Ovary (tissue), 9 donors: ENCODE measurements around the gene OCA2. TPM values are rescaled to one million over a fixed set of nuclear protein-coding genes. Genes with fewer than 3 reads are reported as not detected.

Experiments
- DNase-seq, 5 donors: peaks; one replicate each; pipeline ENCODE4 v3.0.0-alpha.2; 2019 to 2020
- H3K27ac ChIP-seq, 2 donors: fragments of 200-600 bp; one replicate each; pipeline versions ENCODE4 v1.5.1 to v1.8.0; 2019 to 2022
- H3K27me3 ChIP-seq: fragments of 200-600 bp; one replicate; pipeline ENCODE4 v1.8.0; 2022
- H3K36me3 ChIP-seq: fragments of 200-600 bp; sonication (generic); one replicate; pipeline ENCODE4 v1.5.1; 2019
- H3K4me1 ChIP-seq: one replicate; pipeline ENCODE4 v1.8.1; 2013; ENCODE audit warnings: mild to moderate bottlenecking, moderate library complexity; ENCODE audit not compliant: insufficient read depth
- H3K4me3 ChIP-seq: fragments of 200-600 bp; sonication (generic); one replicate; pipeline ENCODE4 v1.5.1; 2017
- H3K9me3 ChIP-seq, 2 donors: fragments of 200-600 bp in 1 of 2; sonication (generic) in 1 of 2; one replicate each; pipeline versions ENCODE4 v1.5.1 to v1.8.1; 2013 to 2019; ENCODE audit warnings: mild to moderate bottlenecking in 1 of 2, moderate library complexity in 1 of 2
- EP300 ChIP-seq: sonication (generic); formaldehyde crosslinking; IDR thresholded peaks from one replicate; pipeline ENCODE4 v1.6.1; 2017; ENCODE audit warnings: antibody characterized with exemption
- POLR2A ChIP-seq: fragments of 450-650 bp; IDR thresholded peaks from one replicate; pipeline ENCODE4 v1.6.1; 2017; ENCODE audit warnings: antibody characterized with exemption, mild to moderate bottlenecking, moderate library complexity
- WGBS, 3 donors: extraction: QIAGEN DNeasy Blood & Tissue Kit in 1 of 3; methylation state at CpG; one replicate each; pipeline versions ENCODE4 v1.1.5 to v1.1.7; 2013 to 2017; 5-methylcytosine and 5-hydroxymethylcytosine counted together
- intact Hi-C, 4 donors: fragments of 100-400 bp; cut with DNase I; formaldehyde crosslinking; loops; one replicate each; pipeline versions ENCODE4 v1.11.0 to v1.15.1; 2022 to 2023
- polyA plus RNA-seq, 2 donors: library from polyadenylated mRNA; stranded (reverse); fragments of 200-250 nt in 1 of 2; fragments of 350-450 nt in 1 of 2; fragmentation: Illumina TruSeq in 1 of 2; extraction: RNeasy Lipid Tissue Mini Kit (QIAGEN cat#74804) in 1 of 2; gene quantifications; one replicate each; pipeline ENCODE4 v1.2.3, GENCODE V29; 2013 to 2014
- total RNA-seq, 7 donors: library from RNA; depleted of rRNA in 2 of 7; stranded (reverse); fragments of >200 nt in 2 of 7; fragmentation: NEBNext Ultra II Directional in 3 of 7; extraction: Animal tissue kit (Norgen Biotek cat#: 25700) in 3 of 7; gene quantifications; one replicate each; pipeline versions ENCODE4 v1.1.0 to v1.2.4, GENCODE V29; 2016 to 2023
- TF ChIP-seq, protein P1 (sequence below), 3 donors: fragments of 450-650 bp in 2 of 3; fragments of 200-600 bp in 1 of 3; IDR thresholded peaks; one replicate each; pipeline versions ENCODE4 v1.5.1 to v1.8.0; 2016 to 2022; ENCODE audit warnings: antibody characterized with exemption in 3 of 3, mild to moderate bottlenecking in 1 of 3
- donor health status: DM: no; HTN: no; CAD: no; lungs with moderate emphysema.
- donor health status: DM: no; HTN: no; CAD: no.
- donor health status: Bipolar disorder and iron deficiency.
- donor health status: DM: yes; HTN: yes; CAD: no.
- donor health status: DM: no; HTN: no; CAD: no.
- donor health status: DM: yes; HTN: yes; CAD: no.

The OCA2 gene
- total and polyA plus RNA-seq, 9 donors: 0.31 to 3.5 (median 0.68) TPM; not detected in 1

DNA sequence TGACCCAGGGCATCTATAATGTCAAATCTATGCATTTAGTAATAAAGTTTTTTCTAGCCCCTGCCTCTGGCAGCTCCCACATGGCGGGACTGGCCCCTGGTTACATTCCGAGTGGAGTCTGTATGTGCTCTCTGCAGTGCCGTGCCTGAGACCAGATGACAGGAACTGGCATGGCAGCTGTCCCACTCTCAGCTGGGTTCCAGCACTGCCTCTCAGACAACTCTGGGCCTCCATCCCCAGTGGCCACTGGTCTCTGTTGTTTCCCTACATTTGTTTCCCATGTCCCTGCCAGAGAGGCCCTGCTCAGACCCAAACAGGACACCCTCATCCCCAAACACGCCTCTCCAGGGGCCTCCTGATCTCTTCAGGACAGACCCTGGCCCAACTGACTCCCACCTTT is 109.3 kb downstream of the OCA2 start:
- TF ChIP-seq, protein P1, sequence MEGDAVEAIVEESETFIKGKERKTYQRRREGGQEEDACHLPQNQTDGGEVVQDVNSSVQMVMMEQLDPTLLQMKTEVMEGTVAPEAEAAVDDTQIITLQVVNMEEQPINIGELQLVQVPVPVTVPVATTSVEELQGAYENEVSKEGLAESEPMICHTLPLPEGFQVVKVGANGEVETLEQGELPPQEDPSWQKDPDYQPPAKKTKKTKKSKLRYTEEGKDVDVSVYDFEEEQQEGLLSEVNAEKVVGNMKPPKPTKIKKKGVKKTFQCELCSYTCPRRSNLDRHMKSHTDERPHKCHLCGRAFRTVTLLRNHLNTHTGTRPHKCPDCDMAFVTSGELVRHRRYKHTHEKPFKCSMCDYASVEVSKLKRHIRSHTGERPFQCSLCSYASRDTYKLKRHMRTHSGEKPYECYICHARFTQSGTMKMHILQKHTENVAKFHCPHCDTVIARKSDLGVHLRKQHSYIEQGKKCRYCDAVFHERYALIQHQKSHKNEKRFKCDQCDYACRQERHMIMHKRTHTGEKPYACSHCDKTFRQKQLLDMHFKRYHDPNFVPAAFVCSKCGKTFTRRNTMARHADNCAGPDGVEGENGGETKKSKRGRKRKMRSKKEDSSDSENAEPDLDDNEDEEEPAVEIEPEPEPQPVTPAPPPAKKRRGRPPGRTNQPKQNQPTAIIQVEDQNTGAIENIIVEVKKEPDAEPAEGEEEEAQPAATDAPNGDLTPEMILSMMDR (IDR thresholded peaks at IDR 0.05): no peak
- TF ChIP-seq POLR2A (no peak), EP300 (no peak)
- no peak overlapping the region for H3K4me3 ChIP-seq
- DNase-seq: no peak
- no peaks in the 10 kb centered on the region for H3K36me3 ChIP-seq
- intact Hi-C loops: no loop called here
- 73 to 78% (median 75%) methylated on average over 4 of the region's 4 CpGs for WGBS, 3 donors
- no peaks in the 10 kb centered on the region for H3K9me3 ChIP-seq
- no peak overlapping the region for H3K27ac ChIP-seq
- H3K27me3 ChIP-seq: no peaks in the 10 kb centered on the region
- no peaks in the 10 kb centered on the region for H3K4me1 ChIP-seq

DNA sequence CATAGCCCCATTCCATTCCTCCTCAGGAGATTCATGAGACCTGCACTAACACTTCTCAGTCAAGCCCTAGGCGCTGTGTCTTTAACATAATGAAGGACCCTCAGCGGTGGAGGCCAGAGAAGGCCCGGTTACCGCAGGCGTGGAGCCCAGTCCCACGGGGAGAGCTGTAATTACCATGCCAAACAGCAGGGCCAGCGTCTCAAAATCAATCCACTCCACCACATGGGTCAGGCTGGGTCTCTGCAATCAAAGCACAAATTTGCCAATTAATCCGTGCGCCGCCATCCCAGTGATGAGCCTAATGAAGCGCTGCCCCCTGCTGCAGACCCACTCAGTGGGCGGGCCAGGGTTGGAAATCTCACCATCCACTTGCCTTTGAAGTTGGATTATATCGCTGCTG is 109.7 kb downstream of the OCA2 start:
- Histone ChIP-seq H3K36me3 (no peaks in the 10 kb centered on the region), H3K4me1 (no peaks in the 10 kb centered on the region), H3K27ac (no peak overlapping the region), H3K4me3 (no peak overlapping the region), H3K9me3 (no peaks in the 10 kb centered on the region), H3K27me3 (no peaks in the 10 kb centered on the region)
- 50 to 59% (median 57%) methylated on average over 13 of the region's 13 CpGs for WGBS, 3 donors
- intact Hi-C loops: no loop called here
- no peak for DNase-seq
- TF ChIP-seq POLR2A (no peak), EP300 (no peak)
- TF ChIP-seq, protein P1 (IDR thresholded peaks at IDR 0.05): no peak

DNA sequence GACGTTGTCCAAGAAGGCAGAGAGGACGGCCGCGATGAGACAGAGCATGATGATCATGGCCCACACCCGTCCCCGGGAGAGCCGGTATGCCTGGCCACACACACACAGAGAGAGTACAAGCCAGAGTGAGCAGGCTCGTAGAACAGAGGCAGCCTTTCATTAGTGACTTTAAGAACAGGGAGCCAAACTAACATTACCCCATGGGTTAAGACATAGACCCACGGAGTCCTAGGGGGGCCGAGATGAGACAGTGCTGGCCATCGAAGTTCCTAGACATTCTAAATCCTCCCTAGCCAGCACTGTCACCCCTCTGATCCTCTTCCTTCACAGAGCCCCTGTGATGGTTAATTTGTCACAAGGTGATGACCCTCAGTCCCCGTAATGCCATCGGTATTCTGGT is 114.0 kb downstream of the OCA2 start:
- Histone ChIP-seq H3K4me3 (no peak overlapping the region), H3K9me3 (no peaks in the 10 kb centered on the region), H3K4me1 (no peaks in the 10 kb centered on the region), H3K27ac (no peak overlapping the region), H3K36me3 (no peaks in the 10 kb centered on the region), H3K27me3 (no peaks in the 10 kb centered on the region)
- intact Hi-C loops: no loop called here
- no peak for DNase-seq
- 90 to 91% (median 91%) methylated on average over 13 of the region's 13 CpGs for WGBS, 3 donors
- TF ChIP-seq, protein P1 (IDR thresholded peaks at IDR 0.05): no peak
- no peak for TF ChIP-seq EP300

DNA sequence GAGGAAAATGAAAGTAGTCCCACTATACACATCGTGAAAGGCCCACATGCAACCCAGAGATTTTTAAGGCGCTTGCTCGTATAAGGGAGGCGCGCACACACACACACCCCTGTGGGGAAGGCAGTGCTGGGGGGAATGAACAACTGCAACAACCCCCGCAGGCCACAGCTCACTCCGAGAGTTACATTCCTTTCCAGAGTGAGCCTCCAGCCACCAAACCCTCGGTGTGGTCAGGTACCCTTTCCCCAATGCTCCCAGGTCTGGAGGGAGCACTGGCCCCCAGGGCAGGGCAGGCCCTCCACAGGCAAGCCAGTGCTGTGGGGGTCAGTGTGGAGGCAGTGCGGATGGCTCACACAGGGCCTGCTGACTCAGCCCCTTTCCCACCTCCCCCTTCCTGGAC is 115.6 kb downstream of the OCA2 start:
- H3K4me3 ChIP-seq: no peak overlapping the region
- TF ChIP-seq POLR2A (no peak), EP300 (no peak)
- TF ChIP-seq, protein P1 (IDR thresholded peaks at IDR 0.05): no peak
- no peaks in the 10 kb centered on the region for H3K27me3 ChIP-seq
- H3K27ac ChIP-seq: no peak overlapping the region
- no peaks in the 10 kb centered on the region for H3K36me3 ChIP-seq
- intact Hi-C loops: no loop called here
- no peak for DNase-seq
- H3K4me1 ChIP-seq: no peaks in the 10 kb centered on the region
- H3K9me3 ChIP-seq: no peaks in the 10 kb centered on the region
- WGBS, 3 donors: 86 to 93% (median 92%) methylated on average over 9 of the region's 9 CpGs

DNA sequence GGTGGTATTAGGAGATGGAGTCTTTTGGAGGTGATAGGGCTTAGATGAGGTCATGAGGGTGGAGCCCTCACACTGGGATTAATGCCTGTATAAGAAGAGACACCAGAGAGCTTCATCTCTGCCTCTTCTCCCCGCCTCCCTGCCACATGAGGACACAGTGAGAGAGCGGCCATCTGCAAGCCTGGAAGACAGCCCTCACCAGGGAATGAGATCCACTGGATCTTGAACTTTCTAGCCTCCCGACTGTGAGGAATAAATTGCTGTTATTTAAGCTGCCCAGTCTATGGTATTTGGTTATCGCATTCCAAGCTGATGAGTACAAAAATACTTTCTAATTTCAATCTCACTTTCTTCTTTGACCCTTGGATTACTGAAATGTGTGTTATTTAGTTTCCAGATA is 121.4 kb downstream of the OCA2 start:
- Histone ChIP-seq H3K27ac (no peak overlapping the region), H3K4me1 (no peaks in the 10 kb centered on the region), H3K9me3 (no peaks in the 10 kb centered on the region), H3K27me3 (no peaks in the 10 kb centered on the region), H3K36me3 (no peaks in the 10 kb centered on the region), H3K4me3 (no peak overlapping the region)
- intact Hi-C loops: no loop called here
- DNase-seq: no peak
- TF ChIP-seq, protein P1 (IDR thresholded peaks at IDR 0.05): no peak
- TF ChIP-seq EP300: no peak
- WGBS, 3 donors: 67 to 73% (median 70%) methylated on average over 4 of the region's 4 CpGs
